Jurkat, Clone E6-1 (cell line): ENCODE measurements around the gene OXSR1.

Experiments
- DNase-seq: peaks from one replicate; pipeline ENCODE4 v3.0.0-alpha.2; 2011; ENCODE audit warnings: low read depth, low spot score
- H3K4me3 ChIP-seq: 2 replicates; pipeline ENCODE4 v1.5.1; 2011; ENCODE audit warnings: mild to moderate bottlenecking, low read length, control low read depth, moderate library complexity

The OXSR1 gene

GRCh38 chr3:38254872-38255271 lies 89.5 kb downstream of the OXSR1 start:
- no peak overlapping the region for H3K4me3 ChIP-seq
- no peak for DNase-seq

- no peak overlapping the region for H3K4me3 ChIP-seq
- DNase-seq, result no peak
These were observed 90.3 kb downstream of the OXSR1 start for GRCh38 chr3:38255627-38256026.

GRCh38 chr3:38257583-38257982 lies 92.2 kb downstream of the OXSR1 start:
- no peak for DNase-seq

GRCh38 chr3:38260474-38260873 lies 95.1 kb downstream of the OXSR1 start:
- H3K4me3 ChIP-seq, result no peak overlapping the region
- DNase-seq, result no peak

More at GRCh38 chr3:38257583-38257982, 92.2 kb downstream of the OXSR1 start:
- no peak overlapping the region for H3K4me3 ChIP-seq

GRCh38 chr3:38264353-38264771 lies 99.0 kb downstream of the OXSR1 start:
- peak; percentile 74 for DNase-seq
- H3K4me3 ChIP-seq, result no peak overlapping the region

- H3K4me3 ChIP-seq, result no peak overlapping the region
- DNase-seq, result no peak
These were observed 99.4 kb downstream of the OXSR1 start for GRCh38 chr3:38264779-38265178.

- no peak for DNase-seq
- no peak within 1 kb of the TSS for H3K4me3 ChIP-seq
These were observed 100.4 kb downstream of the OXSR1 start, which contains the start of gene SLC22A13 for GRCh38 chr3:38265604-38266307. TSS of gene SLC22A13 (plus strand) at chr3:38265812. CDS start at chr3:38265861, 49 bp downstream.

GRCh38 chr3:38266810-38267209 lies 101.5 kb downstream of the OXSR1 start:
- no peak for DNase-seq
- H3K4me3 ChIP-seq, result no peak overlapping the region

GRCh38 chr3:38267662-38268061 lies 102.3 kb downstream of the OXSR1 start:
- no peak overlapping the region for H3K4me3 ChIP-seq
- peak; percentile 35 for DNase-seq

- no peak overlapping the region for H3K4me3 ChIP-seq
- no peak for DNase-seq
These were observed 102.8 kb downstream of the OXSR1 start for GRCh38 chr3:38268087-38268486.

- H3K4me3 ChIP-seq, result no peak overlapping the region
- no peak for DNase-seq
These were observed 103.2 kb downstream of the OXSR1 start for GRCh38 chr3:38268522-38268921.

GRCh38 chr3:38270606-38271005 lies 105.3 kb downstream of the OXSR1 start:
- no peak overlapping the region for H3K4me3 ChIP-seq
- no peak for DNase-seq

GRCh38 chr3:38271553-38271952 lies 106.2 kb downstream of the OXSR1 start:
- H3K4me3 ChIP-seq, result no peak overlapping the region
- DNase-seq, result no peak

- no peak overlapping the region for H3K4me3 ChIP-seq
- no peak for DNase-seq
These were observed 109.7 kb downstream of the OXSR1 start for GRCh38 chr3:38274864-38275649.

- no peak overlapping the region for H3K4me3 ChIP-seq
- no peak for DNase-seq
These were observed 110.3 kb downstream of the OXSR1 start for GRCh38 chr3:38275658-38276057.

- DNase-seq, result no peak
- no peak overlapping the region for H3K4me3 ChIP-seq
These were observed 111.0 kb downstream of the OXSR1 start for GRCh38 chr3:38276081-38276916.

- no peak overlapping the region for H3K4me3 ChIP-seq
- DNase-seq, result no peak
These were observed 111.7 kb downstream of the OXSR1 start for GRCh38 chr3:38276917-38277630.

- no peak for DNase-seq
These were observed 113.5 kb downstream of the OXSR1 start for GRCh38 chr3:38278841-38279240.

More at GRCh38 chr3:38278841-38279240, 113.5 kb downstream of the OXSR1 start:
- H3K4me3 ChIP-seq, result no peak overlapping the region
